Nephron (organoid): ENCODE data around the gene TSTD1.

Experiments
- H3K27ac Mint-ChIP-seq, 3 experiments: 2 replicates each; pipeline ENCODE4 v1.8.0; 2020; ENCODE audit warnings: mixed read lengths in 3 of 3, mild to moderate bottlenecking in 2 of 3, moderate library complexity in 1 of 3
- H3K27me3 Mint-ChIP-seq: 2 replicates; pipeline ENCODE4 v1.8.0; 2021; ENCODE audit warnings: low read depth, mild to moderate bottlenecking, moderate library complexity, mixed read lengths
- H3K36me3 Mint-ChIP-seq: 2 replicates; pipeline ENCODE4 v1.8.0; 2020; ENCODE audit warnings: low read depth, mixed read lengths
- H3K4me1 Mint-ChIP-seq: 2 replicates; pipeline ENCODE4 v1.8.0; 2020; ENCODE audit warnings: mixed read lengths
- H3K4me3 Mint-ChIP-seq, 3 experiments: 2 replicates each; pipeline ENCODE4 v1.8.0; 2020; ENCODE audit warnings: mild to moderate bottlenecking in 3 of 3, mixed read lengths in 3 of 3, moderate library complexity in 2 of 3
- H3K9me3 Mint-ChIP-seq: 2 replicates; pipeline ENCODE4 v1.8.0; 2020; ENCODE audit warnings: mixed read lengths
- TF ChIP-seq, protein P1 (sequence below), 3 experiments: fragments of 200-600 bp; sonication (generic); IDR thresholded peaks; one replicate each; pipeline ENCODE4 v1.5.0; 2021; ENCODE audit warnings: antibody characterized with exemption in 3 of 3; ENCODE audit not compliant: unreplicated experiment in 3 of 3

Gene TSTD1

GRCh38 chr1:161082996-161083747 is 44.4 kb upstream of the TSTD1 start:
- H3K27ac Mint-ChIP-seq, result peak overlapping the region in 1 of 3 experiments; percentile 59

DNA sequence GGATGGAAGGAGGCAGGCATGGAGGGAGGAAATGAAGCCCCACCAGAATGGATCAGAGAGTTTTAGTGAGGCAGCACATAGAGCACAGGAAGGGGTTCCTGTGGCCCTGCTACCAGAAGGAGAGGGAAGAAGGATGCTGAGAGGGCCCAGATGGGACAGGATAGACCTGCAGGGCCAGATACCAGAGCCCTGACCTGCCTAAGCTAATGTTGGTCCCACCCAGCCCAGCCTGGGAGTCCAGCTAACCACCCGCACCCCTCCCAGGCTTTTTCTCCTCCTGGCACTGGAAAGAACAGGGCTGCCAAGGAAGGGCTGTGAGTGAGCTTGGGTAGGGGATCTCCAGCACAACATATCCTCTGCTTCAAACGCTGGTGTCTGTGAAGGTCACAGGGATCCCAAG is 43.7 kb upstream of the TSTD1 start:
- TF ChIP-seq, protein P1, sequence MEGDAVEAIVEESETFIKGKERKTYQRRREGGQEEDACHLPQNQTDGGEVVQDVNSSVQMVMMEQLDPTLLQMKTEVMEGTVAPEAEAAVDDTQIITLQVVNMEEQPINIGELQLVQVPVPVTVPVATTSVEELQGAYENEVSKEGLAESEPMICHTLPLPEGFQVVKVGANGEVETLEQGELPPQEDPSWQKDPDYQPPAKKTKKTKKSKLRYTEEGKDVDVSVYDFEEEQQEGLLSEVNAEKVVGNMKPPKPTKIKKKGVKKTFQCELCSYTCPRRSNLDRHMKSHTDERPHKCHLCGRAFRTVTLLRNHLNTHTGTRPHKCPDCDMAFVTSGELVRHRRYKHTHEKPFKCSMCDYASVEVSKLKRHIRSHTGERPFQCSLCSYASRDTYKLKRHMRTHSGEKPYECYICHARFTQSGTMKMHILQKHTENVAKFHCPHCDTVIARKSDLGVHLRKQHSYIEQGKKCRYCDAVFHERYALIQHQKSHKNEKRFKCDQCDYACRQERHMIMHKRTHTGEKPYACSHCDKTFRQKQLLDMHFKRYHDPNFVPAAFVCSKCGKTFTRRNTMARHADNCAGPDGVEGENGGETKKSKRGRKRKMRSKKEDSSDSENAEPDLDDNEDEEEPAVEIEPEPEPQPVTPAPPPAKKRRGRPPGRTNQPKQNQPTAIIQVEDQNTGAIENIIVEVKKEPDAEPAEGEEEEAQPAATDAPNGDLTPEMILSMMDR (IDR thresholded peaks at IDR 0.05; ENCODE audit: unreplicated experiment in 3 of 3), result no peak
- no peaks in the 10 kb centered on the region for H3K4me1 Mint-ChIP-seq
- H3K4me3 Mint-ChIP-seq, result no peak overlapping the region
- H3K27me3 Mint-ChIP-seq, result peaks cover 4% of the 10 kb centered on the region
- H3K9me3 Mint-ChIP-seq, result no peaks in the 10 kb centered on the region
- peak overlapping the region in 1 of 3 experiments; percentile 59 for H3K27ac Mint-ChIP-seq
- no peaks in the 10 kb centered on the region for H3K36me3 Mint-ChIP-seq

More at GRCh38 chr1:161082996-161083747, 44.4 kb upstream of the TSTD1 start:
- no peaks in the 10 kb centered on the region for H3K4me1 Mint-ChIP-seq
- no peaks in the 10 kb centered on the region for H3K36me3 Mint-ChIP-seq
- H3K27me3 Mint-ChIP-seq, result peaks cover 4% of the 10 kb centered on the region
- TF ChIP-seq, protein P1 (IDR thresholded peaks at IDR 0.05; ENCODE audit: unreplicated experiment in 3 of 3), result no peak
- H3K4me3 Mint-ChIP-seq, result no peak overlapping the region
- no peaks in the 10 kb centered on the region for H3K9me3 Mint-ChIP-seq

- Mint-ChIP-seq H3K4me3 (no peak overlapping the region), H3K36me3 (no peaks in the 10 kb centered on the region), H3K27ac (no peak overlapping the region), H3K4me1 (no peaks in the 10 kb centered on the region), H3K27me3 (peaks cover 4% of the 10 kb centered on the region), H3K9me3 (no peaks in the 10 kb centered on the region)
- TF ChIP-seq, protein P1 (IDR thresholded peaks at IDR 0.05; ENCODE audit: unreplicated experiment in 3 of 3), result no peak
These were observed 42.8 kb upstream of the TSTD1 start for GRCh38 chr1:161081519-161081918.

DNA sequence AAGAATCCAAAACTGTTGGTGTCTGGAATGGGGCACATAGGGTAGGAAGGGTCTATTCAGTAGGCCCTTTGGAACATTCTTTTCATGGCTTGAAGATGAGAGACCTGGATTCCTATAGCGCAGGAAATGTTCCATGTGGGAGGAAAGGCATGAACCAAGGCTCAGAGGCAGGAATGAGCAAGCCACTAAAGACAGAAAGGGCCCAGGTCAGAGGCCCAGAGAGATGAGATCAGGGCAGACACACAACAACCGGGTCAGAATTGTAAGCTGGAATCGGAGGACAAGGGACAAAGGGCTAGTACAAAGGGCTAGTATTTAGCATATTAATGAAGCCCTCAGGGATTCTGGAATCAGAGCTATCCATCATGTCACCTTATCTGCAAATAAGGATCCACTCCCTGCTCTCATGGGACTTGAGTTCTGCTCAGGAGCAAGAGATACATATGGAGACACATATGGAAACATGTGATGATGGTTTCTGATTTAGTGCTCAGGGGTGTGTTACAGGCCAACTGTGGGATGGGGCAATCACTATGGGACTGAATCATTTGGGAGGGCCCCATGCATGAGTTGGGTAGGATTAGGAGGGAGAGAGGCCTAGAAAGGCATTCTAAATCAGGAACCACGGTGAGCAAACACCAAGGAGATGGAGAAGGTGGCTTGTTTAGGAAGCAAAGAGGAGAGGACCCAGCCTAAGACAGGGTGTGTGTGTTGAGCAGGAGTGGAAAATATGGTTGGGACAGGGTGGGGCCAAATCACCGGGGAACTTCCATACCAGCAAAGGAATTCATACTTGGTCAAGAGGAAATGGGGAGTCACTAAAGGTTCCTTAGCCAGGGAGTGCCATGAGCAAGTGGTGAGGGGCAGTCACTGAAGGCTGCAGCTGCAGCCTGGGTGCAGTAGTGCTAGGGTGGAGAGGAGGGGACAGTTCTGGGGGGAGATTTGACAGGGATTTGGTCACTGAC is 42.0 kb upstream of the TSTD1 start:
- H3K9me3 Mint-ChIP-seq, result no peaks in the 10 kb centered on the region
- H3K27me3 Mint-ChIP-seq, result peaks cover under 1% of the 10 kb centered on the region
- H3K27ac Mint-ChIP-seq, result no peak overlapping the region
- TF ChIP-seq, protein P1 (IDR thresholded peaks at IDR 0.05; ENCODE audit: unreplicated experiment in 3 of 3), result no peak
- H3K4me1 Mint-ChIP-seq, result no peaks in the 10 kb centered on the region
- H3K36me3 Mint-ChIP-seq, result no peaks in the 10 kb centered on the region
- H3K4me3 Mint-ChIP-seq, result no peak overlapping the region

GRCh38 chr1:161079436-161080110 is 40.8 kb upstream of the TSTD1 start:
- no peak overlapping the region for H3K4me3 Mint-ChIP-seq
- no peaks in the 10 kb centered on the region for H3K36me3 Mint-ChIP-seq
- H3K9me3 Mint-ChIP-seq, result no peaks in the 10 kb centered on the region
- no peak overlapping the region for H3K27ac Mint-ChIP-seq
- H3K27me3 Mint-ChIP-seq, result no peaks in the 10 kb centered on the region
- no peaks in the 10 kb centered on the region for H3K4me1 Mint-ChIP-seq
- TF ChIP-seq, protein P1 (IDR thresholded peaks at IDR 0.05; ENCODE audit: unreplicated experiment in 3 of 3), result no peak
